B cell (primary cell): ENCODE measurements around the gene ZNHIT2. TPM values are rescaled to one million over a fixed set of nuclear protein-coding genes. Genes with fewer than 3 reads are reported as not detected.

Experiments
- ATAC-seq: fragments of 200-7000 bp; cut with Tn5 transposase; one replicate; pipeline ENCODE4 v1.10.0; 2021; ENCODE audit warnings: low read depth, mild to moderate bottlenecking, moderate number of reproducible peaks, moderate library complexity
- CTCF ChIA-PET: fragments of 350-600 bp; sonication (Branson Sonifier 250); formaldehyde crosslinking; loops from one replicate; lab custom pipeline; 2021; ENCODE audit warnings: antibody characterized with exemption, inconsistent platforms; lab: Charles Lee
- POLR2A ChIA-PET: fragments of 350-600 bp; sonication (Branson Sonifier 250); formaldehyde crosslinking; loops from one replicate; lab custom pipeline; 2021; ENCODE audit warnings: antibody characterized with exemption; lab: Charles Lee
- DNase-seq: peaks from one replicate; pipeline ENCODE4 v3.0.0; 2013
- H2AFZ ChIP-seq: 2 replicates; pipeline ENCODE4 v1.6.1; 2012; ENCODE audit warnings: mild to moderate bottlenecking, low read depth, low read length; ENCODE audit not compliant: insufficient read depth, poor library complexity, severe bottlenecking
- H3K27ac ChIP-seq, 2 donors: 1 replicate in 1 of 2; 2 replicates in 1 of 2; pipeline ENCODE4 v1.5.1; 2012 to 2013; ENCODE audit warnings: low read length in 2 of 2, mild to moderate bottlenecking in 2 of 2, moderate library complexity in 1 of 2
- H3K27me3 ChIP-seq, 4 experiments: fragments of 200-600 bp in 1 of 4; sonication (generic) in 1 of 4; replicated peaks in 1 of 4; 1 replicate in 2 of 4; 2 replicates in 2 of 4; pipeline versions ENCODE4 v1.6.1 to v1.7.0; 2013 to 2016; ENCODE audit warnings: low read length in 3 of 4, mild to moderate bottlenecking in 2 of 4, mixed read lengths in 1 of 4, moderate library complexity in 1 of 4; ENCODE audit not compliant: insufficient read depth in 4 of 4, control insufficient read depth in 3 of 4; ENCODE audit errors: control extremely low read depth in 1 of 4
- H3K36me3 ChIP-seq, 2 experiments: replicated peaks in 1 of 2; 1 replicate in 1 of 2; 2 replicates in 1 of 2; pipeline versions ENCODE4 v1.6.1 to v1.7.1; 2013; ENCODE audit warnings: low read length in 1 of 2; ENCODE audit not compliant: insufficient read depth in 2 of 2, control insufficient read depth in 1 of 2; ENCODE audit errors: control extremely low read depth in 1 of 2, extremely low read depth in 1 of 2
- H3K4me1 ChIP-seq, 2 donors: fragments of 200-600 bp in 1 of 2; sonication (generic) in 1 of 2; 1 replicate in 1 of 2; 2 replicates in 1 of 2; pipeline versions ENCODE4 v1.5.1 to v1.6.1; 2013 to 2017; ENCODE audit warnings: low read length in 2 of 2; ENCODE audit not compliant: control insufficient read depth in 2 of 2, insufficient read depth in 2 of 2
- H3K4me2 ChIP-seq: replicated peaks from 2 replicates; pipeline ENCODE3; 2012; ENCODE audit warnings: mild to moderate bottlenecking, low read depth, low read length; ENCODE audit not compliant: poor library complexity, severe bottlenecking
- H3K4me3 ChIP-seq, 5 experiments: fragments of 200-600 bp in 1 of 5; sonication (generic) in 1 of 5; 1 replicate in 3 of 5; 2 replicates in 2 of 5; pipeline versions ENCODE4 v1.5.1 to v1.7.0; 2011 to 2016; ENCODE audit warnings: low read length in 4 of 5, mild to moderate bottlenecking in 4 of 5, low read depth in 2 of 5, control low read depth in 1 of 5, moderate library complexity in 1 of 5; ENCODE audit not compliant: insufficient read depth in 1 of 5; ENCODE audit errors: control extremely low read depth in 1 of 5, extremely low read depth in 1 of 5
- H3K79me2 ChIP-seq: fragments of 200-600 bp; sonication (generic); one replicate; pipeline ENCODE4 v1.6.0; 2016; ENCODE audit warnings: low read length; ENCODE audit not compliant: control insufficient read depth, insufficient read depth
- H3K9ac ChIP-seq: fragments of 200-600 bp; sonication (generic); 2 replicates; pipeline ENCODE4 v1.6.1; 2017; ENCODE audit warnings: mild to moderate bottlenecking, low read length, moderate library complexity
- H3K9me3 ChIP-seq, 3 donors: one replicate each; pipeline versions ENCODE4 v1.6.1 to v1.7.1; 2013; ENCODE audit warnings: low read length in 2 of 3; ENCODE audit not compliant: control insufficient read depth in 2 of 3, insufficient read depth in 1 of 3; ENCODE audit errors: control extremely low read depth in 1 of 3
- H4K20me1 ChIP-seq: 2 replicates; pipeline ENCODE4 v1.6.0; 2012; ENCODE audit warnings: mild to moderate bottlenecking, low read length; ENCODE audit not compliant: insufficient read depth, control insufficient read depth, poor library complexity, severe bottlenecking
- H3K27ac Mint-ChIP-seq: one replicate; pipeline ENCODE4 v1.8.0; 2021; ENCODE audit warnings: mixed read lengths
- H3K27me3 Mint-ChIP-seq: one replicate; pipeline ENCODE4 v1.8.0; 2021; ENCODE audit warnings: mixed read lengths
- H3K4me1 Mint-ChIP-seq: one replicate; pipeline ENCODE4 v1.8.0; 2021; ENCODE audit warnings: mixed read lengths
- H3K4me3 Mint-ChIP-seq: one replicate; pipeline ENCODE4 v1.8.0; 2021; ENCODE audit warnings: mixed read lengths
- H3K9me3 Mint-ChIP-seq: one replicate; pipeline ENCODE4 v1.8.0; 2022; ENCODE audit warnings: mixed read lengths; ENCODE audit not compliant: insufficient read depth
- EZH2 ChIP-seq: IDR thresholded peaks from 2 replicates; pipeline ENCODE4 v1.6.1; 2012; ENCODE audit warnings: borderline replicate concordance, low read depth, mild to moderate bottlenecking, moderate library complexity, low read length; ENCODE audit not compliant: insufficient read depth, poor library complexity, severe bottlenecking
- WGBS: methylation state at CpG from one replicate; pipeline ENCODE4 v1.1.5; 2013; ENCODE audit warnings: missing lambda C conversion rate; ENCODE audit not compliant: insufficient coverage; 5-methylcytosine and 5-hydroxymethylcytosine counted together
- intact Hi-C: fragments of 100-400 bp; cut with micrococcal nuclease; formaldehyde crosslinking; loops from one replicate; pipeline ENCODE4 v1.10.0; 2022
- polyA plus RNA-seq: library from polyadenylated mRNA; depleted of rRNA; stranded (reverse); fragments of >200 nt; gene quantifications from 2 replicates; pipeline ENCODE4 v1.2.3, GENCODE V29; 2012
- total RNA-seq, 2 donors: library from RNA; stranded (reverse); fragments of 120-200 nt in 1 of 2; gene quantifications; 1 replicate in 1 of 2; 2 replicates in 1 of 2; pipeline versions ENCODE4 v1.2.3 to v1.2.4, GENCODE V29; 2013 to 2022
- TF ChIP-seq, protein P1 (sequence below): fragments of 200-600 bp; IDR thresholded peaks from one replicate; pipeline ENCODE4 v1.8.0; 2022; ENCODE audit warnings: antibody characterized with exemption, mild to moderate bottlenecking

ZNHIT2 gene
- total and polyA plus RNA-seq, 2 donors (not counting 1 experiment from before 2014, with no cell fraction given) = 6.2 to 14.1 TPM

DNA sequence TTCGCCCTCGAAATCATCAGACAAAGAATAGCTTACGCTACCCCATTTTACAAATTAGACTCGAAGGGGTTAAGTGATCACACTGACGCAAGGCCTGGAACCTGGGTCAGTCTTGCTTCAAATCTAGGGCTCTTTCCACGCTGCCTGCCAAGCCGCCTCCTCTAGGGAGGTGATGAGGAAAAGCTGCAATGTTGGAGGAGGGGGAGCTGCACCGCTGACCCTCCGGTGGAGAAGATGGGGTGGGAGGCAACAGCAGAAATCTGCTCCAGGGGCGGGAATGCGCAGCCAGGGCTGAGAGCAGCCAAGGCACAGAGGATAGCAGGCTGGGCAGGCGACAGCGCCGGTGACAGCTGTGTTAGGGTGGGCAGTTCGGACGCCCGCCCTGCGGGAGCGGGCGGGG is 16.2 kb upstream of the ZNHIT2 start:
- Mint-ChIP-seq H3K4me1 (peaks cover 70% of the 10 kb centered on the region), H3K9me3 (no peaks in the 10 kb centered on the region), H3K4me3 (peak overlapping the region; percentile 97), H3K27ac (peak overlapping the region; percentile 99), H3K27me3 (no peaks in the 10 kb centered on the region)
- Histone ChIP-seq H3K27me3 (no peaks in the 10 kb centered on the region), H3K4me1 (peaks cover 43 to 66% of the 10 kb centered on the region in 2 donors), H3K9me3 (no peaks in the 10 kb centered on the region), H3K9ac (peak overlapping the region; percentile 99), H3K4me2 (peak overlapping the region; percentile 89), H2AFZ (peak overlapping the region; percentile 71), H3K79me2 (peaks cover 79% of the 10 kb centered on the region), H3K4me3 (peak overlapping the region; percentile 81 to 99 (median 96)), H3K27ac (peak overlapping the region; percentile 98 to 99), H3K36me3 (peaks cover 2 to 37% of the 10 kb centered on the region in 2 experiments), H4K20me1 (peaks cover 53% of the 10 kb centered on the region)
- TF ChIP-seq, protein P1, sequence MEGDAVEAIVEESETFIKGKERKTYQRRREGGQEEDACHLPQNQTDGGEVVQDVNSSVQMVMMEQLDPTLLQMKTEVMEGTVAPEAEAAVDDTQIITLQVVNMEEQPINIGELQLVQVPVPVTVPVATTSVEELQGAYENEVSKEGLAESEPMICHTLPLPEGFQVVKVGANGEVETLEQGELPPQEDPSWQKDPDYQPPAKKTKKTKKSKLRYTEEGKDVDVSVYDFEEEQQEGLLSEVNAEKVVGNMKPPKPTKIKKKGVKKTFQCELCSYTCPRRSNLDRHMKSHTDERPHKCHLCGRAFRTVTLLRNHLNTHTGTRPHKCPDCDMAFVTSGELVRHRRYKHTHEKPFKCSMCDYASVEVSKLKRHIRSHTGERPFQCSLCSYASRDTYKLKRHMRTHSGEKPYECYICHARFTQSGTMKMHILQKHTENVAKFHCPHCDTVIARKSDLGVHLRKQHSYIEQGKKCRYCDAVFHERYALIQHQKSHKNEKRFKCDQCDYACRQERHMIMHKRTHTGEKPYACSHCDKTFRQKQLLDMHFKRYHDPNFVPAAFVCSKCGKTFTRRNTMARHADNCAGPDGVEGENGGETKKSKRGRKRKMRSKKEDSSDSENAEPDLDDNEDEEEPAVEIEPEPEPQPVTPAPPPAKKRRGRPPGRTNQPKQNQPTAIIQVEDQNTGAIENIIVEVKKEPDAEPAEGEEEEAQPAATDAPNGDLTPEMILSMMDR = no peak
- no peak for TF ChIP-seq EZH2
- no peak for DNase-seq
- 0% methylated on average over 15 of the region's 20 CpGs for WGBS
- intact Hi-C loops = loop anchor here (1.0 to 5.0 kb wide), 3 partner anchors 49 to 484 kb away; partner anchors contain the start of genes CDCA5, PCNX3, SAC3D1 and ZFPL1
- CTCF ChIA-PET = interaction anchor here (1.2 to 7.5 kb wide), 3 partner anchors 12 to 46 kb away, joined by 4 to 64 read pairs (median 41); partner anchors contain the start of genes CAPN1, FAU, MRPL49 and TM7SF2
- POLR2A ChIA-PET = interaction anchor here (0.7 to 8.8 kb wide), 5 partner anchors 14 to 658 kb away, joined by 3 to 160 read pairs (median 4); partner anchors contain the start of genes CAPN1, FAU, MALAT1 and MRPL49
- ATAC-seq = no peak
